Suprapubic skin (tissue), 4 donors: ENCODE measurements around the gene EYA3. TPM values are rescaled to one million over a fixed set of nuclear protein-coding genes. Genes with fewer than 3 reads are reported as not detected.

Experiments used
- DNase-seq, 2 donors: peaks; one replicate each; pipeline ENCODE4 v3.0.0-alpha.2; 2019; ENCODE audit warnings: low spot score in 2 of 2
- H3K27ac ChIP-seq: fragments of 200-600 bp; sonication (generic); one replicate; pipeline ENCODE4 v1.5.1; 2019
- H3K27me3 ChIP-seq: fragments of 200-600 bp; sonication (generic); one replicate; pipeline ENCODE4 v1.5.1; 2019
- H3K36me3 ChIP-seq: fragments of 200-600 bp; sonication (generic); one replicate; pipeline ENCODE4 v1.5.1; 2019
- H3K4me1 ChIP-seq: fragments of 200-600 bp; sonication (generic); one replicate; pipeline ENCODE4 v1.5.1; 2019
- H3K4me3 ChIP-seq: fragments of 200-600 bp; sonication (generic); one replicate; pipeline ENCODE4 v1.5.1; 2019; ENCODE audit warnings: mild to moderate bottlenecking
- H3K9me3 ChIP-seq: fragments of 200-600 bp; sonication (generic); one replicate; pipeline ENCODE4 v1.5.1; 2019
- CTCF ChIP-seq, 2 donors: fragments of 200-600 bp in 1 of 2; fragments of 450-650 bp in 1 of 2; sonication (generic) in 1 of 2; IDR thresholded peaks; one replicate each; pipeline ENCODE4 v1.5.1; 2016 to 2019; ENCODE audit warnings: antibody characterized with exemption in 2 of 2, mild to moderate bottlenecking in 1 of 2, moderate library complexity in 1 of 2
- EP300 ChIP-seq: sonication (generic); formaldehyde crosslinking; IDR thresholded peaks from one replicate; pipeline ENCODE4 v1.6.1; 2017; ENCODE audit warnings: antibody characterized with exemption
- POLR2A ChIP-seq, 2 donors: fragments of 450-650 bp; IDR thresholded peaks; one replicate each; pipeline ENCODE4 v1.6.1; 2017; ENCODE audit warnings: antibody characterized with exemption in 2 of 2, mild to moderate bottlenecking in 2 of 2, moderate library complexity in 2 of 2
- POLR2AphosphoS5 ChIP-seq, 3 donors: sonication (generic); formaldehyde crosslinking; IDR thresholded peaks; one replicate each; pipeline ENCODE4 v1.6.1; 2017; ENCODE audit warnings: antibody characterized with exemption in 3 of 3
- WGBS: methylation state at CpG from one replicate; pipeline ENCODE4 v1.1.5; 2018; 5-methylcytosine and 5-hydroxymethylcytosine counted together
- total RNA-seq, 4 donors: library from RNA; depleted of rRNA; stranded (reverse); fragments of >200 nt; gene quantifications; one replicate each; pipeline ENCODE4 v1.1.0, GENCODE V29; 2016

EYA3 gene
- total RNA-seq, 4 donors from 2014 or later = 15.4 to 20.3 (median 17.2) TPM

GRCh38 chr1:28119556-28119955 is 31.1 kb upstream of the EYA3 start:
- Histone ChIP-seq H3K9me3 (no peaks in the 10 kb centered on the region), H3K4me3 (no peak overlapping the region), H3K36me3 (no peaks in the 10 kb centered on the region), H3K27ac (no peak overlapping the region), H3K27me3 (no peaks in the 10 kb centered on the region), H3K4me1 (no peaks in the 10 kb centered on the region)
- WGBS = 94% methylated on average over 8 of the region's 8 CpGs
- TF ChIP-seq CTCF (IDR thresholded peaks at IDR 0.05) (no peak), POLR2AphosphoS5 (IDR thresholded peaks at IDR 0.05) (no peak), EP300 (no peak), POLR2A (IDR thresholded peaks at IDR 0.05) (no peak)
- no peak for DNase-seq

- Histone ChIP-seq H3K27me3 (no peaks in the 10 kb centered on the region), H3K36me3 (no peaks in the 10 kb centered on the region), H3K4me1 (no peaks in the 10 kb centered on the region), H3K27ac (no peak overlapping the region), H3K4me3 (no peak overlapping the region), H3K9me3 (no peaks in the 10 kb centered on the region)
- 79% methylated on average over 5 of the region's 5 CpGs for whole genome bisulfite sequencing
- TF ChIP-seq EP300 (no peak), POLR2AphosphoS5 (IDR thresholded peaks at IDR 0.05) (no peak), POLR2A (IDR thresholded peaks at IDR 0.05) (no peak), CTCF (IDR thresholded peaks at IDR 0.05) (no peak)
- no peak for DNase-seq
Measured at GRCh38 chr1:28118640-28119307, 30.4 kb upstream of the EYA3 start.

GRCh38 chr1:28115267-28115666 is 26.9 kb upstream of the EYA3 start:
- Histone ChIP-seq H3K4me1 (no peaks in the 10 kb centered on the region), H3K36me3 (no peaks in the 10 kb centered on the region), H3K9me3 (no peaks in the 10 kb centered on the region), H3K4me3 (no peak overlapping the region), H3K27me3 (no peaks in the 10 kb centered on the region), H3K27ac (no peak overlapping the region)
- WGBS = 56% methylated on average over 4 of the region's 4 CpGs
- no peak for DNase-seq
- TF ChIP-seq POLR2A (IDR thresholded peaks at IDR 0.05) (no peak), CTCF (IDR thresholded peaks at IDR 0.05) (no peak), EP300 (no peak), POLR2AphosphoS5 (IDR thresholded peaks at IDR 0.05) (no peak)

GRCh38 chr1:28114844-28115243 is 26.4 kb upstream of the EYA3 start:
- Histone ChIP-seq H3K9me3 (no peaks in the 10 kb centered on the region), H3K4me1 (no peaks in the 10 kb centered on the region), H3K36me3 (no peaks in the 10 kb centered on the region), H3K4me3 (no peak overlapping the region), H3K27ac (no peak overlapping the region), H3K27me3 (no peaks in the 10 kb centered on the region)
- no peak for TF ChIP-seq EP300
- no peak for TF ChIP-seq CTCF (IDR thresholded peaks at IDR 0.05)
- no peak for TF ChIP-seq POLR2AphosphoS5 (IDR thresholded peaks at IDR 0.05)
- TF ChIP-seq POLR2A (IDR thresholded peaks at IDR 0.05) = no peak
- 82% methylated on average over 2 of the region's 2 CpGs for WGBS
- DNase-seq = no peak

- Histone ChIP-seq H3K4me1 (no peaks in the 10 kb centered on the region), H3K4me3 (no peak overlapping the region), H3K36me3 (no peaks in the 10 kb centered on the region), H3K9me3 (no peaks in the 10 kb centered on the region), H3K27me3 (no peaks in the 10 kb centered on the region), H3K27ac (no peak overlapping the region)
- DNase-seq = no peak
- WGBS = 71% methylated on average over 3 of the region's 3 CpGs
- TF ChIP-seq POLR2A (IDR thresholded peaks at IDR 0.05) (no peak), POLR2AphosphoS5 (IDR thresholded peaks at IDR 0.05) (no peak), EP300 (no peak), CTCF (IDR thresholded peaks at IDR 0.05) (no peak)
Measured at GRCh38 chr1:28113242-28113572, 24.8 kb upstream of the EYA3 start.
